WTC11 (cell line): ENCODE data around the gene IRF8. TPM values are rescaled to one million over a fixed set of nuclear protein-coding genes. Genes with fewer than 3 reads are reported as not detected.
"Not testable (repeated sequence)": the region's sequence is repeated elsewhere in the genome, so short reads cannot be mapped to it uniquely, and the experiment has no call there.

Experiments used
- ATAC-seq: fragments of 200-7000 bp; cut with Tn5 transposase; 2 replicates; pipeline ENCODE4 v1.10.0; 2021; ENCODE audit warnings: mild to moderate bottlenecking, moderate library complexity
- CTCF ChIA-PET: fragments of 300-600 bp; sonication (Branson Sonifier 250); formaldehyde crosslinking; loops from one replicate; lab custom pipeline; 2021; ENCODE audit warnings: antibody characterized with exemption; lab: Charles Lee
- POLR2A ChIA-PET: fragments of 350-600 bp; sonication (Branson Sonifier 250); formaldehyde crosslinking; loops from one replicate; lab custom pipeline; 2021; ENCODE audit warnings: antibody characterized with exemption; lab: Charles Lee
- DNase-seq: peaks from one replicate; pipeline ENCODE4 v3.0.0; 2021; ENCODE audit warnings: low spot score
- H3K27ac Mint-ChIP-seq: 2 replicates; pipeline ENCODE4 v1.8.0; 2021; ENCODE audit warnings: mixed read lengths
- H3K27me3 Mint-ChIP-seq: 2 replicates; pipeline ENCODE4 v1.8.0; 2021; ENCODE audit warnings: low read depth, mild to moderate bottlenecking, moderate library complexity, mixed read lengths
- H3K36me3 Mint-ChIP-seq: 2 replicates; pipeline ENCODE4 v1.8.0; 2021; ENCODE audit warnings: mixed read lengths
- H3K4me1 Mint-ChIP-seq: 2 replicates; pipeline ENCODE4 v1.8.0; 2022; ENCODE audit warnings: mixed read lengths
- H3K4me3 Mint-ChIP-seq: 2 replicates; pipeline ENCODE4 v1.8.0; 2021; ENCODE audit warnings: mild to moderate bottlenecking, moderate library complexity, mixed read lengths
- H3K9me3 Mint-ChIP-seq: 2 replicates; pipeline ENCODE4 v1.8.0; 2021; ENCODE audit warnings: mixed read lengths
- EMX1 ChIP-seq: fragments of 250-450 bp; sonication (Bioruptor Pico); IDR thresholded peaks from 2 replicates; pipeline ENCODE4 v1.8.0; 2021; ENCODE audit warnings: mild to moderate bottlenecking
- FOXJ3 ChIP-seq: sonication (generic); formaldehyde crosslinking; IDR thresholded peaks from 2 replicates; pipeline ENCODE4 v1.9.0; 2021; ENCODE audit warnings: missing genetic modification reagents, mild to moderate bottlenecking, borderline replicate concordance
- FOXK1 ChIP-seq: sonication (generic); formaldehyde crosslinking; IDR thresholded peaks from 2 replicates; pipeline ENCODE4 v1.8.0; 2022; ENCODE audit warnings: mild to moderate bottlenecking, moderate library complexity, missing genetic modification reagents
- FOXP4 ChIP-seq: sonication (generic); formaldehyde crosslinking; IDR thresholded peaks from 2 replicates; pipeline ENCODE4 v1.8.0; 2022; ENCODE audit warnings: mild to moderate bottlenecking, missing genetic modification reagents
- MAX ChIP-seq: sonication (generic); formaldehyde crosslinking; IDR thresholded peaks from 2 replicates; pipeline ENCODE4 v1.8.0; 2022; ENCODE audit warnings: mild to moderate bottlenecking, missing genetic modification reagents
- MLX ChIP-seq: sonication (generic); formaldehyde crosslinking; IDR thresholded peaks from 2 replicates; pipeline ENCODE4 v1.8.1; 2023; ENCODE audit warnings: mild to moderate bottlenecking, missing genetic modification reagents, moderate library complexity
- MYBL2 ChIP-seq: sonication (generic); formaldehyde crosslinking; IDR thresholded peaks from 2 replicates; pipeline ENCODE4 v1.8.1; 2023; ENCODE audit warnings: mild to moderate bottlenecking, moderate library complexity, missing genetic modification reagents
- NFYB ChIP-seq: sonication (generic); formaldehyde crosslinking; conservative IDR thresholded peaks from 2 replicates; pipeline ENCODE4 v1.8.0; 2022; ENCODE audit warnings: low read depth, missing genetic modification reagents
- OVOL2 ChIP-seq: fragments of 250-450 bp; sonication (Bioruptor Pico); IDR thresholded peaks from 2 replicates; pipeline ENCODE4 v1.9.0; 2021; ENCODE audit warnings: mild to moderate bottlenecking, borderline replicate concordance
- SMAD4 ChIP-seq: sonication (generic); formaldehyde crosslinking; IDR thresholded peaks from 2 replicates; pipeline ENCODE4 v1.8.0; 2022; ENCODE audit warnings: mild to moderate bottlenecking, missing genetic modification reagents
- TCF7 ChIP-seq: sonication (generic); formaldehyde crosslinking; IDR thresholded peaks from 2 replicates; pipeline ENCODE4 v1.8.0; 2022; ENCODE audit warnings: mild to moderate bottlenecking, low read depth, missing genetic modification reagents, moderate library complexity
- total RNA-seq: library from RNA; stranded (reverse); gene quantifications from 3 replicates; pipeline ENCODE4 v1.2.3, GENCODE V29; 2021
- TF ChIP-seq, protein P1 (sequence below): sonication (generic); formaldehyde crosslinking; IDR thresholded peaks from 2 replicates; pipeline ENCODE4 v1.8.0; 2023; ENCODE audit warnings: mild to moderate bottlenecking, missing genetic modification reagents
- TF ChIP-seq, protein P2 (sequence below): sonication (generic); formaldehyde crosslinking; IDR thresholded peaks from 2 replicates; pipeline ENCODE4 v1.8.0; 2023; ENCODE audit warnings: missing genetic modification reagents
- TF ChIP-seq, protein P3 (sequence below): fragments of 200-600 bp; IDR thresholded peaks from 2 replicates; pipeline ENCODE4 v1.8.0; 2022; ENCODE audit warnings: antibody characterized with exemption

Gene IRF8
- total RNA-seq, 1 experiment from 2014 or later: 1.1 TPM

DNA sequence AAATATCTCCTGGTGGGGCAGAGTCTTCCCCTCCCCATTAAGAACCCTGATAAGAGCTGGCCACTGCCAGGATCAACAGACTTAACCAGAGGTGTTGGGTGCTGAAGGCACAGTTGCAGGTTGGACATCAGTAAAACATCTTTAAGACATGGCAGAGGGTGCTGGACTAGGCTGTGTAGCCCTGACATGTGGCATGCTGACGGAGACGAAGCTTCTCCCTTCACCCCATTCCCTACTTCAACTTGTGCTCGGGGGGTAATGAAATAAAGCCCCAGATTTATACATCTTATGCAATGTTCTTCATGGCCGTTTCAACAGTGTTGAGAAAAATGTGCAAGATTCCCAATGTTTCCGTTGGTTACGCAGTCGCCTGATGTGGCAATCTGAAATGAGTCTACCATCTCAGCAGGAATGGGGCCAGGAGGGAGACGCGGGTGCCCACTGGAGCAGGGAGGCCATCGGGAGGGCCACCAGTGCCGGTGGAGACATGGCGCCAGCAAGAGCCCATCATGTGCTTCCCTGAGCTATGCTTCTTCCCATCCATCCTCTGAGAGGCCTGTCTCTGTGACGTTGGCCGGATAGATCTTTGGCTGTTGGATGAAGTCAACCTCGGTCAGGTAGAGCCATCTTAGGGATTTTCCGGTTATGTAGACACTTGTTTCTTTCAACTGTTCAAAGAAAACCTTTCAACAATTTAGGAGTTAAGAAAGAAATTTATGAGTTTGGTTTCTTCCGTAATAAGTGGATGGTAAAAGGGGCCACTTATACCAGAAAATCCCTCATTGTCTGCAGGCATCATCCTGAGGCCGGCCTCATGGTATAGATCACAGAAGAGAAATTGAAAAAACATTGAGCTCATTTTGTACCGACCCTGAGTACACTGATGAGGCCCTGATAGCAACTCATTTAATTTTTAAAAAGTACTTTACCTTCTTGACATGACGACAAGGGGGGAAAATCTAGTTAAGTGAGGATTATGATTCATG is 6.4 kb downstream of the IRF8 start (continued):
- no peak for TF ChIP-seq FOXP4 (CRISPR knock-in tag)

GRCh38 chr16:85906349-85906748 is 7.4 kb downstream of the IRF8 start:
- TF ChIP-seq FOXK1 (CRISPR knock-in tag): no peak
- no peak for TF ChIP-seq FOXJ3
- TF ChIP-seq NFYB (CRISPR knock-in tag): no peak
- TF ChIP-seq, all 79 proteins: peak for 0
- Mint-ChIP-seq H3K4me1 (peaks cover 7% of the 10 kb centered on the region), H3K36me3 (no peaks in the 10 kb centered on the region), H3K27ac (no peak overlapping the region), H3K4me3 (no peak overlapping the region), H3K9me3 (peaks cover 12% of the 10 kb centered on the region), H3K27me3 (peaks cover 8% of the 10 kb centered on the region; the same call in 1 of the 2 replicates)
- no peak for ATAC-seq
- ChIA-PET POLR2A (no interaction called here), CTCF (interaction anchor here (0.5 to 1.8 kb wide), 3 partner anchors 81 to 87 kb away, joined by 3 to 6 read pairs (median 5); no protein-coding TSS in a partner anchor)
- no peak for DNase-seq

DNA sequence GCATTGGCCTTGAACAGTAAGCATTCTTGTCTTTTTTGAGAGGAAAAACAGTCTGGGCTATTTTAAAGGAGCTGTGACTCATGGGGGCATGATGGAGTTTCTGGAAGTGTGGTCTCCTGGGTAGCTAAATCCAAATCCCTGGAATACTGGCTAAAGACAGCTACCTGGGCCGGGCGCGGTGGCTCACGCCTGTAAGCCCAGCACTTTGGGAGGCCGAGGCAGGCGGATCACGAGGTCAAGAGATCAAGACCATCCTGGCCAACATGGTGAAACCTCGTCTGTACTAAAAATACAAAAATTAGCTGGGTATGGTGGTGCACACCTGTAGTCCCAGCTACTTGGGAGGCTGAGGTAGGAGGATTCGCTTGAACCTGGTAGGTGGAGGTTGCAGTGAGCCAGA is 8.3 kb downstream of the IRF8 start:
- POLR2A ChIA-PET, H3K27ac Mint-ChIP-seq: not testable (repeated sequence)
- CTCF ChIA-PET: interaction anchor here (1.3 to 2.5 kb wide), 4 partner anchors 10 to 88 kb away, joined by 4 to 13 read pairs (median 6); no protein-coding TSS in a partner anchor

GRCh38 chr16:85908444-85908843 is 9.5 kb downstream of the IRF8 start:
- peaks cover 12% of the 10 kb centered on the region for H3K9me3 Mint-ChIP-seq
- ATAC-seq (no peak), DNase-seq (no peak)
- CTCF ChIA-PET: interaction anchor here (1.4 to 2.5 kb wide), 3 partner anchors 9 to 89 kb away, joined by 5 to 13 read pairs (median 6); no protein-coding TSS in a partner anchor
- peaks cover 19% of the 10 kb centered on the region for H3K4me1 Mint-ChIP-seq
- no peak overlapping the region for H3K4me3 Mint-ChIP-seq
- no peak overlapping the region for H3K27ac Mint-ChIP-seq
- POLR2A ChIA-PET: no interaction called here
- peaks cover 3% of the 10 kb centered on the region; the same call in 1 of the 2 replicates for H3K27me3 Mint-ChIP-seq
- H3K36me3 Mint-ChIP-seq: no peaks in the 10 kb centered on the region
- no peak for TF ChIP-seq MLX (CRISPR knock-in tag)
- TF ChIP-seq OVOL2 (CRISPR knock-in tag): no peak
- no peak for TF ChIP-seq SMAD4 (CRISPR knock-in tag)
- TF ChIP-seq, protein P1, sequence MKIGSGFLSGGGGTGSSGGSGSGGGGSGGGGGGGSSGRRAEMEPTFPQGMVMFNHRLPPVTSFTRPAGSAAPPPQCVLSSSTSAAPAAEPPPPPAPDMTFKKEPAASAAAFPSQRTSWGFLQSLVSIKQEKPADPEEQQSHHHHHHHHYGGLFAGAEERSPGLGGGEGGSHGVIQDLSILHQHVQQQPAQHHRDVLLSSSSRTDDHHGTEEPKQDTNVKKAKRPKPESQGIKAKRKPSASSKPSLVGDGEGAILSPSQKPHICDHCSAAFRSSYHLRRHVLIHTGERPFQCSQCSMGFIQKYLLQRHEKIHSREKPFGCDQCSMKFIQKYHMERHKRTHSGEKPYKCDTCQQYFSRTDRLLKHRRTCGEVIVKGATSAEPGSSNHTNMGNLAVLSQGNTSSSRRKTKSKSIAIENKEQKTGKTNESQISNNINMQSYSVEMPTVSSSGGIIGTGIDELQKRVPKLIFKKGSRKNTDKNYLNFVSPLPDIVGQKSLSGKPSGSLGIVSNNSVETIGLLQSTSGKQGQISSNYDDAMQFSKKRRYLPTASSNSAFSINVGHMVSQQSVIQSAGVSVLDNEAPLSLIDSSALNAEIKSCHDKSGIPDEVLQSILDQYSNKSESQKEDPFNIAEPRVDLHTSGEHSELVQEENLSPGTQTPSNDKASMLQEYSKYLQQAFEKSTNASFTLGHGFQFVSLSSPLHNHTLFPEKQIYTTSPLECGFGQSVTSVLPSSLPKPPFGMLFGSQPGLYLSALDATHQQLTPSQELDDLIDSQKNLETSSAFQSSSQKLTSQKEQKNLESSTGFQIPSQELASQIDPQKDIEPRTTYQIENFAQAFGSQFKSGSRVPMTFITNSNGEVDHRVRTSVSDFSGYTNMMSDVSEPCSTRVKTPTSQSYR: no peak
- TF ChIP-seq TCF7 (CRISPR knock-in tag): no peak
- TF ChIP-seq EMX1: no peak
- no peak for TF ChIP-seq FOXP4 (CRISPR knock-in tag)
- no peak for TF ChIP-seq MYBL2 (CRISPR knock-in tag)
- TF ChIP-seq, protein P2, sequence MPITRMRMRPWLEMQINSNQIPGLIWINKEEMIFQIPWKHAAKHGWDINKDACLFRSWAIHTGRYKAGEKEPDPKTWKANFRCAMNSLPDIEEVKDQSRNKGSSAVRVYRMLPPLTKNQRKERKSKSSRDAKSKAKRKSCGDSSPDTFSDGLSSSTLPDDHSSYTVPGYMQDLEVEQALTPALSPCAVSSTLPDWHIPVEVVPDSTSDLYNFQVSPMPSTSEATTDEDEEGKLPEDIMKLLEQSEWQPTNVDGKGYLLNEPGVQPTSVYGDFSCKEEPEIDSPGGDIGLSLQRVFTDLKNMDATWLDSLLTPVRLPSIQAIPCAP (CRISPR knock-in tag): no peak
- TF ChIP-seq NFYB (CRISPR knock-in tag): no peak
- no peak for TF ChIP-seq MAX (CRISPR knock-in tag)
- TF ChIP-seq, protein P3, sequence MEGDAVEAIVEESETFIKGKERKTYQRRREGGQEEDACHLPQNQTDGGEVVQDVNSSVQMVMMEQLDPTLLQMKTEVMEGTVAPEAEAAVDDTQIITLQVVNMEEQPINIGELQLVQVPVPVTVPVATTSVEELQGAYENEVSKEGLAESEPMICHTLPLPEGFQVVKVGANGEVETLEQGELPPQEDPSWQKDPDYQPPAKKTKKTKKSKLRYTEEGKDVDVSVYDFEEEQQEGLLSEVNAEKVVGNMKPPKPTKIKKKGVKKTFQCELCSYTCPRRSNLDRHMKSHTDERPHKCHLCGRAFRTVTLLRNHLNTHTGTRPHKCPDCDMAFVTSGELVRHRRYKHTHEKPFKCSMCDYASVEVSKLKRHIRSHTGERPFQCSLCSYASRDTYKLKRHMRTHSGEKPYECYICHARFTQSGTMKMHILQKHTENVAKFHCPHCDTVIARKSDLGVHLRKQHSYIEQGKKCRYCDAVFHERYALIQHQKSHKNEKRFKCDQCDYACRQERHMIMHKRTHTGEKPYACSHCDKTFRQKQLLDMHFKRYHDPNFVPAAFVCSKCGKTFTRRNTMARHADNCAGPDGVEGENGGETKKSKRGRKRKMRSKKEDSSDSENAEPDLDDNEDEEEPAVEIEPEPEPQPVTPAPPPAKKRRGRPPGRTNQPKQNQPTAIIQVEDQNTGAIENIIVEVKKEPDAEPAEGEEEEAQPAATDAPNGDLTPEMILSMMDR: no peak

More for the DNA sequence above, 8.3 kb downstream of the IRF8 start:
- not testable (repeated sequence) for DNase-seq, H3K4me3 Mint-ChIP-seq, ATAC-seq, H3K27me3 Mint-ChIP-seq, H3K36me3 Mint-ChIP-seq
- H3K4me1 Mint-ChIP-seq: peaks cover 13% of the 10 kb centered on the region
- peaks cover 12% of the 10 kb centered on the region for H3K9me3 Mint-ChIP-seq
